Measurements from ENCODE around the gene UTP18. TPM values are rescaled to one million over a fixed set of nuclear protein-coding genes. Genes with fewer than 3 reads are reported as not detected.

The UTP18 gene
- total and polyA plus RNA-seq, 9 of the 15 experiments (the other 6 are each of a cell fraction or from before 2014, with no cell fraction given) = 31.1 to 99.2 (median 66.7) TPM

DNA sequence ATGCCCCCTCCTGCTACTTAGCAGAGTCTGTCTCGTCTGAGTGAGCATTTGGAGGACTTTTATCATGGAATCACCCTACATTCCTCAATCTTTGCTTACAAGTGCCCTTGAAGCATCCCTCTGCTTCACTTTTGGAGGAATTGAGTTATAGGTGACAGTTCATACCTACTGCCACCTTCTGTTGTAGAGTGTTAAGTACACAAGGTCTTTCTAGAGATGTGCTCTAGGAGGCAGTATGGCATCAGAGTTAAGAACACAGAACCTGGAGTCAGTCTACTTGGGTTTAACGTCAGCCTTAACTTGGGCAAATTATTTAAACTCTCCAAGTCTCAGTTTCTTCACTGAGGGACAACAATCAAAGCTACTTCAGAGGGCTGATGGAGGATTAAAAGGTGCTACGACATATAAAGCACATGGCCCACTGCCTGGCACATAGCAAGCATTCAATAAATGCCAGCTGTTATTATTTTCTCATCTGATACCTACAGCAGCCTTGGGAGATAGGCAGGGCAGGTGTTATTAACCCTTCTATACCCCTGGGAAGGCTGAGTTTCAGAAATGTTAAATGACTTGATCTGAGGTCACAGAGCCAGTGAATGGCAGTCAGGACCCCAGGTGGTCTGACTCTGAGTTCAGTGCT is 62.2 kb downstream of the UTP18 start (continued):
- no peak for TF ChIP-seq CREB3 (tag; conservative IDR thresholded peaks at IDR 0.05; ENCODE audit: low read depth)
- TF ChIP-seq MITF (IDR thresholded peaks at IDR 0.05) = no peak
- no peak for TF ChIP-seq POLR2B (IDR thresholded peaks at IDR 0.05; ENCODE audit: low read depth, partially characterized antibody)
- TF ChIP-seq CCAR2 (IDR thresholded peaks at IDR 0.05; ENCODE audit: low read depth, low read length) = no peak
- TF ChIP-seq SPI1 (IDR thresholded peaks at IDR 0.05; ENCODE audit: borderline replicate concordance, low read depth, low read length) = no peak
- TF ChIP-seq, protein P1, sequence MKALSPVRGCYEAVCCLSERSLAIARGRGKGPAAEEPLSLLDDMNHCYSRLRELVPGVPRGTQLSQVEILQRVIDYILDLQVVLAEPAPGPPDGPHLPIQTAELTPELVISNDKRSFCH (CRISPR knock-in tag; IDR thresholded peaks at IDR 0.05) = no peak
- TF ChIP-seq, protein P1 (tag; IDR thresholded peaks at IDR 0.05) = no peak
- no peak for TF ChIP-seq PYGO2 (tag; IDR thresholded peaks at IDR 0.05)
- TF ChIP-seq ZC3H4 (CRISPR knock-in tag; IDR thresholded peaks at IDR 0.05; ENCODE audit: borderline replicate concordance) = no peak
- TF ChIP-seq FOXJ2 (tag; IDR thresholded peaks at IDR 0.05) = no peak
- no peak for TF ChIP-seq GABPB1 (CRISPR knock-in tag; IDR thresholded peaks at IDR 0.05)
- TF ChIP-seq, protein P2, sequence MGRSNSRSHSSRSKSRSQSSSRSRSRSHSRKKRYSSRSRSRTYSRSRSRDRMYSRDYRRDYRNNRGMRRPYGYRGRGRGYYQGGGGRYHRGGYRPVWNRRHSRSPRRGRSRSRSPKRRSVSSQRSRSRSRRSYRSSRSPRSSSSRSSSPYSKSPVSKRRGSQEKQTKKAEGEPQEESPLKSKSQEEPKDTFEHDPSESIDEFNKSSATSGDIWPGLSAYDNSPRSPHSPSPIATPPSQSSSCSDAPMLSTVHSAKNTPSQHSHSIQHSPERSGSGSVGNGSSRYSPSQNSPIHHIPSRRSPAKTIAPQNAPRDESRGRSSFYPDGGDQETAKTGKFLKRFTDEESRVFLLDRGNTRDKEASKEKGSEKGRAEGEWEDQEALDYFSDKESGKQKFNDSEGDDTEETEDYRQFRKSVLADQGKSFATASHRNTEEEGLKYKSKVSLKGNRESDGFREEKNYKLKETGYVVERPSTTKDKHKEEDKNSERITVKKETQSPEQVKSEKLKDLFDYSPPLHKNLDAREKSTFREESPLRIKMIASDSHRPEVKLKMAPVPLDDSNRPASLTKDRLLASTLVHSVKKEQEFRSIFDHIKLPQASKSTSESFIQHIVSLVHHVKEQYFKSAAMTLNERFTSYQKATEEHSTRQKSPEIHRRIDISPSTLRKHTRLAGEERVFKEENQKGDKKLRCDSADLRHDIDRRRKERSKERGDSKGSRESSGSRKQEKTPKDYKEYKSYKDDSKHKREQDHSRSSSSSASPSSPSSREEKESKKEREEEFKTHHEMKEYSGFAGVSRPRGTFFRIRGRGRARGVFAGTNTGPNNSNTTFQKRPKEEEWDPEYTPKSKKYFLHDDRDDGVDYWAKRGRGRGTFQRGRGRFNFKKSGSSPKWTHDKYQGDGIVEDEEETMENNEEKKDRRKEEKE (IDR thresholded peaks at IDR 0.05; ENCODE audit: borderline replicate concordance in 1 of 2, control insufficient read depth in 1 of 2, low read depth in 2 of 2, low read length in 1 of 2) = no peak
- TF ChIP-seq, protein P3, sequence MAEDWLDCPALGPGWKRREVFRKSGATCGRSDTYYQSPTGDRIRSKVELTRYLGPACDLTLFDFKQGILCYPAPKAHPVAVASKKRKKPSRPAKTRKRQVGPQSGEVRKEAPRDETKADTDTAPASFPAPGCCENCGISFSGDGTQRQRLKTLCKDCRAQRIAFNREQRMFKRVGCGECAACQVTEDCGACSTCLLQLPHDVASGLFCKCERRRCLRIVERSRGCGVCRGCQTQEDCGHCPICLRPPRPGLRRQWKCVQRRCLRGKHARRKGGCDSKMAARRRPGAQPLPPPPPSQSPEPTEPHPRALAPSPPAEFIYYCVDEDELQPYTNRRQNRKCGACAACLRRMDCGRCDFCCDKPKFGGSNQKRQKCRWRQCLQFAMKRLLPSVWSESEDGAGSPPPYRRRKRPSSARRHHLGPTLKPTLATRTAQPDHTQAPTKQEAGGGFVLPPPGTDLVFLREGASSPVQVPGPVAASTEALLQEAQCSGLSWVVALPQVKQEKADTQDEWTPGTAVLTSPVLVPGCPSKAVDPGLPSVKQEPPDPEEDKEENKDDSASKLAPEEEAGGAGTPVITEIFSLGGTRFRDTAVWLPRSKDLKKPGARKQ (CRISPR knock-in tag; IDR thresholded peaks at IDR 0.05) = no peak
- TF ChIP-seq CBX5 (IDR thresholded peaks at IDR 0.05; ENCODE audit: borderline replicate concordance, low read depth) = no peak
- peak; percentile 72 for TF ChIP-seq DEAF1 (CRISPR knock-in tag; IDR thresholded peaks at IDR 0.05)
- TF ChIP-seq E2F3 (CRISPR knock-in tag; IDR thresholded peaks at IDR 0.05) = no peak
- TF ChIP-seq MEIS2 (IDR thresholded peaks at IDR 0.05; ENCODE audit: partially characterized antibody) = peak; percentile 37
- no peak for TF ChIP-seq ZNF696 (CRISPR knock-in tag; conservative IDR thresholded peaks at IDR 0.05)
